Tibial artery (tissue), 4 donors: ENCODE measurements around the gene DIS3L.
"Not testable (repeated sequence)": the region's sequence is repeated elsewhere in the genome, so short reads cannot be mapped to it uniquely, and the experiment has no call there.

ENCODE experiments used
- DNase-seq, 2 donors: peaks; one replicate each; pipeline ENCODE4 v3.0.0-alpha.2; 2019
- H3K27ac ChIP-seq, 2 donors: fragments of 200-600 bp; sonication (generic) in 1 of 2; 1 replicate in 1 of 2; 2 replicates in 1 of 2; pipeline ENCODE4 v1.5.1; 2018 to 2019; ENCODE audit warnings: mild to moderate bottlenecking in 1 of 2
- H3K27me3 ChIP-seq, 2 donors: fragments of 200-600 bp; sonication (generic) in 1 of 2; one replicate each; pipeline versions ENCODE4 v1.5.1 to v1.6.0; 2016 to 2019
- H3K36me3 ChIP-seq, 3 donors: fragments of 200-600 bp; sonication (generic) in 2 of 3; one replicate each; pipeline ENCODE4 v1.5.1; 2016 to 2019; ENCODE audit warnings: mild to moderate bottlenecking in 2 of 3
- H3K4me1 ChIP-seq, 4 donors: fragments of 200-600 bp; sonication (generic) in 2 of 4; 1 replicate in 3 of 4; 2 replicates in 1 of 4; pipeline ENCODE4 v1.5.1; 2016 to 2019
- H3K4me3 ChIP-seq, 2 donors: fragments of 200-600 bp; sonication (generic) in 1 of 2; 1 replicate in 1 of 2; 2 replicates in 1 of 2; pipeline ENCODE4 v1.5.1; 2018 to 2019; ENCODE audit warnings: mild to moderate bottlenecking in 2 of 2
- H3K9me3 ChIP-seq, 3 donors: fragments of 200-600 bp; sonication (generic) in 1 of 3; one replicate each; pipeline ENCODE4 v1.5.1; 2016 to 2019
- CTCF ChIP-seq, 2 experiments: fragments of 200-600 bp in 1 of 2; fragments of 450-650 bp in 1 of 2; IDR thresholded peaks; one replicate each; pipeline ENCODE4 v1.5.1; 2017 to 2019; ENCODE audit warnings: antibody characterized with exemption in 2 of 2, mild to moderate bottlenecking in 1 of 2, moderate library complexity in 1 of 2
- intact Hi-C: fragments of 100-400 bp; cut with DNase I; formaldehyde crosslinking; loops from one replicate; pipeline ENCODE4 v1.15.0; 2023; ENCODE audit warnings: low total_unique reads

DIS3L gene

GRCh38 chr15:66293419-66294156, at the start of gene DIS3L:
DIS3L (plus strand) TSS chr15:66293568; CDS start chr15:66293597, 29 bp downstream.
- no peaks in the 10 kb centered on the region for H3K9me3 ChIP-seq
- H3K36me3 ChIP-seq: peaks cover 0 to 5% (median 4%) of the 10 kb centered on the region in 3 donors
- peak within 1 kb of the TSS; percentile 92 to 95 for H3K27ac ChIP-seq
- peaks cover 0 to 31% (median 19%) of the 10 kb centered on the region in 4 donors for H3K4me1 ChIP-seq
- DNase-seq: peak; percentile 41 to 74
- peak within 1 kb of the TSS; percentile 71 to 83 for H3K4me3 ChIP-seq
- intact Hi-C loops: no loop called here
- no peaks in the 10 kb centered on the region for H3K27me3 ChIP-seq
- no peak for TF ChIP-seq CTCF (IDR thresholded peaks at IDR 0.05)

- DNase-seq, H3K9me3 ChIP-seq, H3K27ac ChIP-seq, H3K4me3 ChIP-seq, intact Hi-C loops, H3K4me1 ChIP-seq, H3K36me3 ChIP-seq: not testable (repeated sequence)
- H3K27me3 ChIP-seq: peaks cover 0 to 41% of the 10 kb centered on the region in 2 donors
These were observed 47.5 kb upstream of the DIS3L start for GRCh38 chr15:66245832-66246231.

- TF ChIP-seq CTCF (IDR thresholded peaks at IDR 0.05): no peak
- no peaks in the 10 kb centered on the region for H3K36me3 ChIP-seq
- H3K4me3 ChIP-seq: no peak overlapping the region
- H3K9me3 ChIP-seq: no peaks in the 10 kb centered on the region
- intact Hi-C loops: no loop called here
- H3K4me1 ChIP-seq: peaks cover 0 to 5% (median 4%) of the 10 kb centered on the region in 4 donors
- no peak for DNase-seq
- H3K27me3 ChIP-seq: peaks cover 0 to 47% of the 10 kb centered on the region in 2 donors
- H3K27ac ChIP-seq: no peak overlapping the region
These were observed 46.4 kb upstream of the DIS3L start for GRCh38 chr15:66246937-66247336.

- H3K9me3 ChIP-seq: no peaks in the 10 kb centered on the region
- peaks cover 0 to 65% of the 10 kb centered on the region in 2 donors for H3K27me3 ChIP-seq
- intact Hi-C loops: loop anchor here (5.0 kb wide), 1 partner anchor 38 kb away; no protein-coding TSS in a partner anchor
- H3K27ac ChIP-seq: no peak overlapping the region
- no peak overlapping the region for H3K4me3 ChIP-seq
- no peak for TF ChIP-seq CTCF (IDR thresholded peaks at IDR 0.05)
- DNase-seq: no peak
- H3K36me3 ChIP-seq: no peaks in the 10 kb centered on the region
- H3K4me1 ChIP-seq: peaks cover 0 to 32% (median 24%) of the 10 kb centered on the region in 4 donors
These were observed 43.7 kb upstream of the DIS3L start for GRCh38 chr15:66249605-66250174.

- TF ChIP-seq CTCF (IDR thresholded peaks at IDR 0.05): no peak
- peaks cover 0 to 33% (median 25%) of the 10 kb centered on the region in 4 donors for H3K4me1 ChIP-seq
- no peaks in the 10 kb centered on the region for H3K9me3 ChIP-seq
- H3K27me3 ChIP-seq: peaks cover 0 to 68% of the 10 kb centered on the region in 2 donors
- DNase-seq: no peak
- intact Hi-C loops: loop anchor here (5.0 kb wide), 1 partner anchor 36 kb away; no protein-coding TSS in a partner anchor
- H3K36me3 ChIP-seq: no peaks in the 10 kb centered on the region
- H3K4me3 ChIP-seq: no peak overlapping the region
- H3K27ac ChIP-seq: no peak overlapping the region
These were observed 42.1 kb upstream of the DIS3L start for GRCh38 chr15:66251065-66251789.
